Heart left ventricle (tissue), 16 donors: Measurements from ENCODE around the gene PRM3. TPM values are rescaled to one million over a fixed set of nuclear protein-coding genes. Genes with fewer than 3 reads are reported as not detected.
"Not testable (repeated sequence)": the region's sequence is repeated elsewhere in the genome, so short reads cannot be mapped to it uniquely, and the experiment has no call there.

Experiments
- ATAC-seq, 4 donors: fragments of 200-7000 bp; cut with Tn5 transposase; one replicate each; pipeline ENCODE4 v1.9.1; 2020 to 2022; ENCODE audit warnings: moderate library complexity in 4 of 4, mild to moderate bottlenecking in 3 of 4, moderate number of reproducible peaks in 1 of 4
- DNase-seq, 5 donors: peaks; one replicate each; pipeline ENCODE4 v3.0.0-alpha.2; 2020
- H3K27ac ChIP-seq, 12 donors: fragments of 200-600 bp; sonication (generic) in 4 of 12; one replicate each; pipeline versions ENCODE4 v1.5.0 to v1.8.0; 2016 to 2022; ENCODE audit warnings: mild to moderate bottlenecking in 2 of 12
- H3K27me3 ChIP-seq, 9 donors: fragments of 200-600 bp; sonication (generic) in 2 of 9; one replicate each; pipeline versions ENCODE4 v1.5.1 to v1.8.0; 2016 to 2022; ENCODE audit warnings: mild to moderate bottlenecking in 3 of 9
- H3K36me3 ChIP-seq, 9 donors: fragments of 200-600 bp; sonication (generic) in 2 of 9; one replicate each; pipeline versions ENCODE4 v1.5.0 to v1.8.0; 2018 to 2022; ENCODE audit warnings: mild to moderate bottlenecking in 2 of 9
- H3K4me1 ChIP-seq, 12 donors: fragments of 200-600 bp; sonication (generic) in 4 of 12; one replicate each; pipeline versions ENCODE4 v1.5.0 to v1.8.0; 2016 to 2022; ENCODE audit warnings: mild to moderate bottlenecking in 3 of 12
- H3K4me3 ChIP-seq, 12 donors: fragments of 200-600 bp; sonication (generic) in 4 of 12; one replicate each; pipeline versions ENCODE4 v1.5.0 to v1.8.0; 2017 to 2022; ENCODE audit warnings: mild to moderate bottlenecking in 9 of 12, moderate library complexity in 4 of 12
- H3K9me3 ChIP-seq, 12 donors: fragments of 200-600 bp; sonication (generic) in 4 of 12; one replicate each; pipeline versions ENCODE4 v1.5.0 to v1.8.0; 2016 to 2022; ENCODE audit warnings: mild to moderate bottlenecking in 1 of 12
- CTCF ChIP-seq, 12 donors: fragments of 200-600 bp; sonication (generic) in 4 of 12; IDR thresholded peaks; one replicate each; pipeline versions ENCODE4 v1.5.0 to v1.8.0; 2018 to 2022; ENCODE audit warnings: antibody characterized with exemption in 12 of 12, mild to moderate bottlenecking in 5 of 12
- POLR2A ChIP-seq, 2 donors: fragments of 450-650 bp; IDR thresholded peaks; one replicate each; pipeline ENCODE4 v1.6.1; 2017; ENCODE audit warnings: antibody characterized with exemption in 2 of 2, mild to moderate bottlenecking in 2 of 2, moderate library complexity in 2 of 2
- WGBS, 4 donors: extraction: QIAGEN DNeasy Blood & Tissue Kit in 2 of 4; methylation state at CpG; one replicate each; pipeline versions ENCODE4 v1.1.5 to v1.1.7; 2013 to 2018; 5-methylcytosine and 5-hydroxymethylcytosine counted together
- intact Hi-C, 10 donors: fragments of 100-400 bp; cut with DNase I; formaldehyde crosslinking; loops; one replicate each; pipeline versions ENCODE4 v1.11.1 to v1.14.2; 2022
- polyA plus RNA-seq, 2 donors: library from polyadenylated mRNA; stranded (reverse); fragments of 200-250 nt; gene quantifications; one replicate each; pipeline ENCODE4 v1.2.3, GENCODE V29; 2013
- total RNA-seq, 9 donors: library from RNA; depleted of rRNA in 2 of 9; stranded (reverse); fragments of >200 nt in 2 of 9; fragmentation: NEBNext Ultra II Directional in 3 of 9; extraction: Animal tissue kit (Norgen Biotek cat#: 25700) in 3 of 9; gene quantifications; one replicate each; pipeline versions ENCODE4 v1.1.0 to v1.2.4, GENCODE V29; 2016 to 2023
- donor health status: ischemic (EF 13 %, LVEDD 7.1; RV severe dilation, severe dysfunction).
- donor health status: healthy with polysubstance abuse.
- donor health status: DM: no; HTN: yes; CAD: no.
- donor health status: DM: no; HTN: no; CAD: no.
- donor health status: ischemic (EF 25% LVEDD 6.9; RV normal size, moderate dysfunction).
- donor health status: ischemic (EF 25% LVEDD 5.7; RV mildly dilated, moderate dysfunction).
- donor health status: healthy.
- donor health status: DM: yes; HTN: yes; CAD: no.
- donor health status: ischemic (EF 35%, LVEDD 5.7; RV mildly dilated, moderate dysfunction).
- donor health status: nonischemic (EF 11% LVEDD 7.7; RV severe dilation, severe dysfunction).
- donor health status: DM: yes; HTN: yes; CAD: no.
- donor health status: PGD.
- donor health status: ischemic (EF 29% LVEDD 5.4; RV normal size, mild dysfunction).
- donor health status: nonischemic (EF 23%, LVEDD 6.1; RV moderate dilation, normal function).

The PRM3 gene
- total and polyA plus RNA-seq, 11 donors, result not detected

GRCh38 chr16:11295672-11296071, 22.2 kb upstream of the PRM3 start:
- H3K27me3 ChIP-seq, result no peaks in the 10 kb centered on the region
- DNase-seq (no peak), ATAC-seq (no peak)
- H3K4me1 ChIP-seq, result peaks cover 0 to 23% (median 13%) of the 10 kb centered on the region in 12 donors
- no peak for TF ChIP-seq POLR2A (IDR thresholded peaks at IDR 0.05)
- no peak for TF ChIP-seq CTCF (IDR thresholded peaks at IDR 0.05)
- H3K4me3 ChIP-seq, result no peak overlapping the region
- H3K36me3 ChIP-seq, result no peaks in the 10 kb centered on the region
- H3K27ac ChIP-seq, result no peak overlapping the region
- intact Hi-C loops, result loop anchor here in 4 of 10 donors (5.0 to 10.0 kb wide), 4 partner anchors 33 to 62 kb away; partner anchors contain the start of gene SOCS1 (in 1 of the 4)
- no peaks in the 10 kb centered on the region for H3K9me3 ChIP-seq
- 93 to 95% (median 94%) methylated on average over 4 of the region's 4 CpGs for WGBS, 4 donors

GRCh38 chr16:11292076-11292748, 18.8 kb upstream of the PRM3 start:
- no peak for ATAC-seq

GRCh38 chr16:11291091-11291703, 17.8 kb upstream of the PRM3 start:
- H3K27me3 ChIP-seq, result no peaks in the 10 kb centered on the region
- intact Hi-C loops, result loop anchor here in 1 of 10 donors (10.0 kb wide), 1 partner anchor 64 kb away; no protein-coding TSS in a partner anchor
- peaks cover 0 to 1% (median 0%) of the 10 kb centered on the region in 12 donors for H3K4me1 ChIP-seq
- WGBS, 4 donors, result 73 to 83% (median 78%) methylated on average over 10 of the region's 10 CpGs
- H3K4me3 ChIP-seq, result no peak overlapping the region
- no peak overlapping the region for H3K27ac ChIP-seq
- no peaks in the 10 kb centered on the region for H3K36me3 ChIP-seq
- TF ChIP-seq CTCF (IDR thresholded peaks at IDR 0.05) (no peak), POLR2A (IDR thresholded peaks at IDR 0.05) (no peak)
- DNase-seq, result no peak
- no peak for ATAC-seq
- H3K9me3 ChIP-seq, result no peaks in the 10 kb centered on the region

More at GRCh38 chr16:11292076-11292748, 18.8 kb upstream of the PRM3 start:
- no peak for DNase-seq
- no peaks in the 10 kb centered on the region for H3K36me3 ChIP-seq
- no peak for TF ChIP-seq POLR2A (IDR thresholded peaks at IDR 0.05)
- H3K4me1 ChIP-seq, result peaks cover 0 to 12% (median 6%) of the 10 kb centered on the region in 12 donors
- 82 to 90% (median 88%) methylated on average over 7 of the region's 7 CpGs for WGBS, 4 donors
- H3K27me3 ChIP-seq, result no peaks in the 10 kb centered on the region
- intact Hi-C loops, result loop anchor here in 1 of 10 donors (10.0 kb wide), 1 partner anchor 63 kb away; no protein-coding TSS in a partner anchor
- no peak overlapping the region for H3K4me3 ChIP-seq
- no peaks in the 10 kb centered on the region for H3K9me3 ChIP-seq
- no peak overlapping the region for H3K27ac ChIP-seq

GRCh38 chr16:11290102-11290893, 16.9 kb upstream of the PRM3 start:
- H3K27me3 ChIP-seq, result no peaks in the 10 kb centered on the region
- H3K4me1 ChIP-seq, result no peaks in the 10 kb centered on the region
- no peak overlapping the region for H3K27ac ChIP-seq
- H3K36me3 ChIP-seq, result no peaks in the 10 kb centered on the region
- intact Hi-C loops, result loop anchor here in 1 of 10 donors (10.0 kb wide), 1 partner anchor 65 kb away; no protein-coding TSS in a partner anchor
- DNase-seq, result no peak
- ATAC-seq, result no peak
- 92 to 96% (median 94%) methylated on average over 8 of the region's 8 CpGs for WGBS, 4 donors
- TF ChIP-seq POLR2A (IDR thresholded peaks at IDR 0.05) (no peak), CTCF (IDR thresholded peaks at IDR 0.05) (no peak)
- H3K9me3 ChIP-seq, result no peaks in the 10 kb centered on the region
- H3K4me3 ChIP-seq, result no peak overlapping the region

GRCh38 chr16:11289696-11290095, 16.3 kb upstream of the PRM3 start:
- H3K9me3 ChIP-seq, H3K4me1 ChIP-seq, H3K27ac ChIP-seq, DNase-seq, H3K27me3 ChIP-seq, H3K36me3 ChIP-seq, ATAC-seq, H3K4me3 ChIP-seq: not testable (repeated sequence)
- intact Hi-C loops, result loop anchor here in 1 of 10 donors (10.0 kb wide), 1 partner anchor 65 kb away; no protein-coding TSS in a partner anchor
- WGBS, 4 donors, result 92 to 94% (median 94%) methylated on average over 4 of the region's 4 CpGs
